Retinal pigment epithelial cell (primary cell): Measurements from ENCODE around the gene CDHR3.

Experiments used
- DNase-seq: peaks from one replicate; pipeline ENCODE4 v3.0.0-alpha.2; 2010; ENCODE audit warnings: low read depth
- H3K4me3 ChIP-seq: 2 replicates; pipeline ENCODE4 v1.5.1; 2011; ENCODE audit warnings: mild to moderate bottlenecking, low read length, control low read depth, moderate library complexity
- TF ChIP-seq, protein P1 (sequence below): conservative IDR thresholded peaks from 2 replicates; pipeline ENCODE4 v1.5.1; 2011; ENCODE audit warnings: low read depth, low read length, control low read depth, inconsistent platforms

The CDHR3 gene

DNA sequence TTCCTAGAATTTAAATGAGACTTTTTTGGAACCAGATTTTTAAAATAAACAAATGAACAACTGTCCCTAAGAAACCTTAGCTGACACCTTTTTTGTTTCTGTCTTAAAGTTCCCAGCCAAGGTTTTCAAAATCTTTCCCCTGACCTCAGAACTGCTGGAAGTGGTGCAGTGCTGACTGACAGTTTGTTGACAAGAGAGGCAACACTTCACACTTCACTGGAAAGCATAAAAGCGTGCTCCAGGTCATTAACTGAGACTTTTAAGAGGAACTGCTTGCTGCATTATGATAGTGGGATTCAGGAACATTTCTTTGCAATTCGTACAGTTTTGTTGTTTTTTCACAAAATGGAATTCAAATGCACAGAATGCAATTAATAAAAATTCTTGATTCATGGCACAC, 112.9 kb downstream of the CDHR3 start:
- TF ChIP-seq, protein P1, sequence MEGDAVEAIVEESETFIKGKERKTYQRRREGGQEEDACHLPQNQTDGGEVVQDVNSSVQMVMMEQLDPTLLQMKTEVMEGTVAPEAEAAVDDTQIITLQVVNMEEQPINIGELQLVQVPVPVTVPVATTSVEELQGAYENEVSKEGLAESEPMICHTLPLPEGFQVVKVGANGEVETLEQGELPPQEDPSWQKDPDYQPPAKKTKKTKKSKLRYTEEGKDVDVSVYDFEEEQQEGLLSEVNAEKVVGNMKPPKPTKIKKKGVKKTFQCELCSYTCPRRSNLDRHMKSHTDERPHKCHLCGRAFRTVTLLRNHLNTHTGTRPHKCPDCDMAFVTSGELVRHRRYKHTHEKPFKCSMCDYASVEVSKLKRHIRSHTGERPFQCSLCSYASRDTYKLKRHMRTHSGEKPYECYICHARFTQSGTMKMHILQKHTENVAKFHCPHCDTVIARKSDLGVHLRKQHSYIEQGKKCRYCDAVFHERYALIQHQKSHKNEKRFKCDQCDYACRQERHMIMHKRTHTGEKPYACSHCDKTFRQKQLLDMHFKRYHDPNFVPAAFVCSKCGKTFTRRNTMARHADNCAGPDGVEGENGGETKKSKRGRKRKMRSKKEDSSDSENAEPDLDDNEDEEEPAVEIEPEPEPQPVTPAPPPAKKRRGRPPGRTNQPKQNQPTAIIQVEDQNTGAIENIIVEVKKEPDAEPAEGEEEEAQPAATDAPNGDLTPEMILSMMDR, result no peak
- no peak overlapping the region for H3K4me3 ChIP-seq
- DNase-seq, result no peak

DNA sequence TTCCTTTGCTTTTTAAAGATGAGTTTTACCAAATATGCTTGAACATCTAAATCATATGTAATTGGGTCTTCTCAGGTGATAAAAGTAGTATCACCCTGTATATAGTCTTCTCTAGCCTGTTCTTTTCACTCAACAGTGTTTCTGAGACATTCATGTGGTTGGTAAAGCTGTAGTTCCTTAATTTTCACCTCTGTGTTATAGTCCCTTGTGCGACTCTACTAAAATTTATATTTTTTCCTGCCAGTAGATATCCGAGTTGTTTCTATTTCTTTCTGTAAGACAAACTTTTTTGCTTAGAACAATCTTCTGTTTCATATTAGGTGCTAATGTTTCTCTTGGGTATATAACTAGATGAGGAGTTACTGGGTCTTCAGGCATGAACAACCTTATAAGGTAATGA, 113.5 kb downstream of the CDHR3 start:
- H3K4me3 ChIP-seq, result no peak overlapping the region
- DNase-seq, result no peak
- TF ChIP-seq, protein P1, result no peak

DNA sequence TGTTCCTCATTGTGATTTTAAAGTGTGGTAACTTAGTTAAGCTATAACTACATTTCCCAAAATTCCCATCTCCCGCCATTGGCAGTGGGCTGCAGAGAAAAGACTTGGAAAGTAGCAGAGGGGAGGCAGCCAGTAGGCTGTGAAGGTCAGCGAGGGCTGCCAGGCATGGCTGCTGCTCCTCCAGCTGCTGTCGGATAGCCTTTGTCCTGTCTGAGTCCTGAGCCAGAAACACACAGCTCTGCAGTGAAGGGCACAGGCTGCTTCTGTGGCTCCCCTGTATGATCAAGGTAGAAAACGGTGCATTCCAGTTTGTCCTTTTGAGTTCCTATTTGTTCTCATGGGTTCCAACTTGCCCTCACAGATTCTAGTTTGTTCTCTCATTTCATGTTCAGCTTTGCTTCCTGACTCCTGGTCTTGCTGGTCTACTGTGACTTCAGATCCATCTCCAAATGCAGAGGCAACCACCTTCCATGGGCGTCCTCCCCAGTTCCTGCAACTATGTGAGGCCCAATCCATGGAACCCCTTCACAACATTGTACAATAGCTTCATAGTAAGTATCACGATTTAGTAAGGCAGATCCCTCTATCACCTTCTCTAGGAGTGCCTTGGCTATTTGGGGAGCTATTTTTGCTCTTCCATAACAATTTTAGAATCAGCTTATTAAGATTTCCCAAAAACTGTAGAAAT, 117.4 kb downstream of the CDHR3 start:
- TF ChIP-seq, protein P1, result no peak
- H3K4me3 ChIP-seq, result no peak overlapping the region

DNA sequence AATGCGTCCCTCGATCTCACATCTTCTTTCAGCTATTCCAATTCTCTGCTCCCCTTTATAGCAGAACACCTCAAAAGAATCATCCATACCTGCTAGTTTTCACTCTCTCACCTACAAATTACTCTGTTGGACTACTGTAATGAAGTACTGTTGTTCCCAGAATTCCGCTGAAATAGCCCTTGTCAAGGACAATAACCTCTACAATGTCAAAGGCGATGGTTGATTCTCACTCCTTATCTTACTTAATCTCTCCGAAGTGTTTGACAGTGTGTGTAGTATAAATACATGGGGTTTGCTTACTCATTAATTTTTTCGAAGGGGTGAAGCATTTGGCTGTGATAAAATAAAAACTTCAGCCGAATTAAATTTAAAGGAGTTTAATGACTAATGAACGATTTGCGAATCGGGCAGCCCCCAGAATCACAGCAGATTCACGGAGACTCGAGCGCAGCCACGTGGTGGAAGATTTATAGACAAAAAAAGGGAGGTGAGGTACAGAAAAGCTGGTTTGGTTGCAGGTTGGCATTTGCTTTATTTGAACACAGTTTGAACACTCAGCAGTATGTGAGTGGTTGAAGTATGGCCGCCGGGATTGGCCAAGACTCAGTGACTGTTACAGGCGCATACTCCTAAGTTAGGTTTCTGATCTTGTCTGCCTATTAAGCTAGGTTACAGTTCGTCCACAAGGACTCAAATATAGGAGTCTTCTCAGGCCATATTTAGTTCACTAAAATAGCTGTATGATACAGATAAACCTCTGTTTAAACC, 119.2 kb downstream of the CDHR3 start:
- TF ChIP-seq, protein P1, result no peak

More for the DNA sequence above, 117.4 kb downstream of the CDHR3 start:
- no peak for DNase-seq

More for the DNA sequence above, 119.2 kb downstream of the CDHR3 start:
- no peak for DNase-seq
- H3K4me3 ChIP-seq, result no peak overlapping the region
